H1 (cell line): ENCODE results near the gene SENP3. TPM values are rescaled to one million over a fixed set of nuclear protein-coding genes. Genes with fewer than 3 reads are reported as not detected.

Source experiments
- CTCF ChIA-PET: fragments of 300-600 bp; sonication (Branson Sonifier 250); formaldehyde crosslinking; loops from one replicate; lab custom pipeline; 2021; ENCODE audit not compliant: partially characterized antibody; lab: Charles Lee
- POLR2A ChIA-PET: fragments of 300-600 bp; sonication (Branson Sonifier 250); formaldehyde crosslinking; loops from one replicate; lab custom pipeline; 2021; ENCODE audit warnings: inconsistent platforms; ENCODE audit not compliant: partially characterized antibody; lab: Charles Lee
- DNase-seq, 2 experiments: peaks; one replicate each; pipeline versions ENCODE4 v3.0.0 to v3.0.0-alpha.2; 2010 to 2022; ENCODE audit warnings: low spot score in 2 of 2, low read depth in 1 of 2, mixed read lengths in 1 of 2
- FAIRE-seq: peaks from 2 replicates; lab custom pipeline; 2011; peaks lifted over from hg19 to GRCh38; lab: Jason Lieb, UNC
- H2AFZ ChIP-seq: 2 replicates; pipeline ENCODE4 v1.8.1; 2012; ENCODE audit warnings: low read length, inconsistent platforms
- H2AK5ac ChIP-seq: 2 replicates; pipeline ENCODE4 v1.6.1; 2013; ENCODE audit warnings: low read depth, low read length
- H2BK120ac ChIP-seq: replicated peaks from 2 replicates; pipeline ENCODE3; 2013; ENCODE audit warnings: low read depth, low read length, inconsistent platforms
- H2BK12ac ChIP-seq: 2 replicates; pipeline ENCODE4 v1.6.1; 2013; ENCODE audit warnings: low read depth, low read length
- H2BK15ac ChIP-seq: 2 replicates; pipeline ENCODE4 v1.6.1; 2013; ENCODE audit warnings: low read length
- H2BK20ac ChIP-seq: 2 replicates; pipeline ENCODE4 v1.6.1; 2013; ENCODE audit warnings: low read length
- H2BK5ac ChIP-seq: 2 replicates; pipeline ENCODE4 v1.6.1; 2013; ENCODE audit warnings: low read depth, low read length
- H3K14ac ChIP-seq: 2 replicates; pipeline ENCODE4 v1.6.1; 2013; ENCODE audit warnings: inconsistent platforms; ENCODE audit not compliant: insufficient read length
- H3K18ac ChIP-seq: 2 replicates; pipeline ENCODE4 v1.6.1; 2013; ENCODE audit warnings: low read length; ENCODE audit errors: extremely low read depth
- H3K23ac ChIP-seq: 2 replicates; pipeline ENCODE4 v1.6.1; 2013; ENCODE audit warnings: inconsistent platforms; ENCODE audit not compliant: insufficient read length
- H3K23me2 ChIP-seq: 2 replicates; pipeline ENCODE4 v1.6.1; 2013; ENCODE audit warnings: low read depth, low read length
- H3K27ac ChIP-seq: 2 replicates; pipeline ENCODE4 v1.6.1; 2011; ENCODE audit warnings: low read depth, low read length, inconsistent platforms
- H3K27me3 ChIP-seq, 4 experiments: replicated peaks in 1 of 4; 1 replicate in 1 of 4; 2 replicates in 3 of 4; pipeline versions ENCODE4 v1.6.1 to v1.8.1; 2011 to 2013; ENCODE audit warnings: low read length in 3 of 4, mild to moderate bottlenecking in 3 of 4, inconsistent platforms in 2 of 4, mixed read lengths in 2 of 4, moderate library complexity in 1 of 4; ENCODE audit not compliant: control insufficient read depth in 3 of 4, insufficient read depth in 3 of 4; ENCODE audit errors: extremely low read depth in 1 of 4
- H3K36me3 ChIP-seq, 4 experiments: 2 replicates each; pipeline versions ENCODE4 v1.6.1 to v1.8.1; 2011 to 2013; ENCODE audit warnings: mild to moderate bottlenecking in 4 of 4, low read length in 3 of 4, moderate library complexity in 2 of 4, control low read depth in 1 of 4, inconsistent platforms in 1 of 4; ENCODE audit not compliant: insufficient read depth in 4 of 4, control insufficient read depth in 2 of 4
- H3K4ac ChIP-seq: replicated peaks from 2 replicates; pipeline ENCODE3; 2013; ENCODE audit warnings: low read length, low read depth, mixed read lengths, inconsistent platforms; ENCODE audit not compliant: insufficient read length
- H3K4me1 ChIP-seq, 4 experiments: replicated peaks in 1 of 4; 1 replicate in 1 of 4; 2 replicates in 3 of 4; pipeline versions ENCODE4 v1.6.1 to v1.8.1; 2011 to 2013; ENCODE audit warnings: low read length in 3 of 4, inconsistent platforms in 2 of 4, mixed read lengths in 1 of 4; ENCODE audit not compliant: insufficient read depth in 4 of 4, control insufficient read depth in 3 of 4
- H3K4me2 ChIP-seq, 2 experiments: 2 replicates each; pipeline versions ENCODE4 v1.6.1 to v1.8.1; 2011 to 2013; ENCODE audit warnings: low read depth in 2 of 2, low read length in 2 of 2, control low read depth in 1 of 2, inconsistent platforms in 1 of 2, mild to moderate bottlenecking in 1 of 2; ENCODE audit not compliant: insufficient read depth in 1 of 2
- H3K4me3 ChIP-seq, 4 experiments: fragments of 200-600, 300-600 bp in 1 of 4; sonication (generic), shearing (Covaris generic), sonication (Bioruptor Twin) in 1 of 4; 2 replicates each; pipeline versions ENCODE4 v1.5.1 to v1.8.1; 2011 to 2016; ENCODE audit warnings: low read length in 4 of 4, low read depth in 3 of 4, control low read depth in 2 of 4, inconsistent platforms in 2 of 4, mild to moderate bottlenecking in 2 of 4, mixed read lengths in 1 of 4, moderate library complexity in 1 of 4; ENCODE audit not compliant: insufficient read depth in 2 of 4; ENCODE audit errors: extremely low read depth in 1 of 4
- H3K56ac ChIP-seq: replicated peaks from 2 replicates; pipeline ENCODE3; 2013; ENCODE audit warnings: low read depth, mild to moderate bottlenecking, mixed read lengths, low read length, inconsistent platforms; ENCODE audit not compliant: insufficient read length
- H3K79me1 ChIP-seq: 2 replicates; pipeline ENCODE4 v1.6.1; 2013; ENCODE audit warnings: low read depth, low read length, control low read depth
- H3K79me2 ChIP-seq, 2 experiments: 2 replicates each; pipeline versions ENCODE4 v1.6.1 to v1.8.1; 2012 to 2013; ENCODE audit warnings: low read length in 2 of 2, mild to moderate bottlenecking in 2 of 2, inconsistent platforms in 1 of 2; ENCODE audit not compliant: insufficient read depth in 2 of 2, control insufficient read depth in 1 of 2
- H3K9ac ChIP-seq, 4 experiments: replicated peaks in 1 of 4; 1 replicate in 1 of 4; 2 replicates in 3 of 4; pipeline versions ENCODE4 v1.6.1 to v1.8.1; 2011 to 2013; ENCODE audit warnings: low read depth in 3 of 4, low read length in 3 of 4, control low read depth in 2 of 4, mild to moderate bottlenecking in 2 of 4, moderate library complexity in 2 of 4, inconsistent platforms in 1 of 4; ENCODE audit errors: extremely low read depth in 1 of 4
- H3K9me3 ChIP-seq, 2 experiments: 2 replicates each; pipeline versions ENCODE4 v1.6.1 to v1.8.1; 2012 to 2013; ENCODE audit warnings: mild to moderate bottlenecking in 2 of 2, moderate library complexity in 2 of 2, control low read depth in 1 of 2, inconsistent platforms in 1 of 2, low read depth in 1 of 2, low read length in 1 of 2, mixed read lengths in 1 of 2; ENCODE audit not compliant: insufficient read depth in 2 of 2
- H4K20me1 ChIP-seq, 2 experiments: replicated peaks in 1 of 2; 2 replicates each; pipeline versions ENCODE3 to v1.8.1; 2011 to 2013; ENCODE audit warnings: inconsistent platforms in 2 of 2, low read length in 2 of 2, mild to moderate bottlenecking in 1 of 2; ENCODE audit not compliant: insufficient read depth in 2 of 2, control insufficient read depth in 1 of 2
- H4K5ac ChIP-seq: 2 replicates; pipeline ENCODE4 v1.6.1; 2013; ENCODE audit warnings: low read length, low read depth, mixed read lengths, inconsistent platforms; ENCODE audit not compliant: insufficient read length
- H4K8ac ChIP-seq: 2 replicates; pipeline ENCODE4 v1.8.0; 2013; ENCODE audit warnings: mild to moderate bottlenecking, moderate library complexity, low read length, inconsistent platforms; ENCODE audit not compliant: insufficient read depth; ENCODE audit errors: extremely low read depth
- H4K91ac ChIP-seq: replicated peaks from 2 replicates; pipeline ENCODE3; 2013; ENCODE audit warnings: low read length, mixed read lengths, inconsistent platforms; ENCODE audit not compliant: insufficient read length
- GABPA ChIP-seq: IDR thresholded peaks from 2 replicates; pipeline ENCODE4 v1.6.1; 2011; ENCODE audit warnings: mild to moderate bottlenecking, low read length, moderate library complexity, borderline replicate concordance; ENCODE audit not compliant: insufficient read depth
- TAF7 ChIP-seq: optimal IDR thresholded peaks from 2 replicates; pipeline ENCODE3; 2011; ENCODE audit warnings: low read depth, mild to moderate bottlenecking, inconsistent platforms, low read length, moderate library complexity, borderline replicate concordance
- WGBS, 2 experiments: shearing (Covaris generic) in 1 of 2; methylation state at CpG; one replicate each; pipeline versions ENCODE4 v1.1.6 to v1.1.7; 2013 to 2015; ENCODE audit warnings: low lambda C conversion rate in 2 of 2, mixed read lengths in 2 of 2, inconsistent platforms in 1 of 2, low coverage in 1 of 2, missing lambda C conversion rate in 1 of 2; ENCODE audit not compliant: insufficient replicate concordance in 2 of 2, insufficient coverage in 1 of 2, insufficient read length in 1 of 2; ENCODE audit errors: extremely low coverage in 1 of 2, missing lambda C conversion rate in 1 of 2; 5-methylcytosine and 5-hydroxymethylcytosine counted together
- polyA plus RNA-seq, 7 experiments: library from polyadenylated mRNA; depleted of rRNA in 3 of 7; stranded (reverse) in 5 of 7; unstranded in 2 of 7; fragments of >200 nt in 5 of 7; fragments of 200-250 nt in 2 of 7; gene quantifications; 1 replicate in 5 of 7; 2 replicates in 1 of 7; 4 replicates in 1 of 7; pipeline versions ENCODE4 v1.2.1 to v1.2.3, GENCODE V29; 2011 to 2013; ENCODE audit warnings: missing spikeins in 2 of 7, mixed read lengths in 2 of 7
- total RNA-seq: library from RNA; stranded (reverse); fragmentation: NEBNext Ultra II Directional; extraction: Animal tissue kit (Norgen Biotek cat#: 25700); gene quantifications from 2 replicates; pipeline ENCODE4 v1.2.1, GENCODE V29; 2021
- TF ChIP-seq, protein P1 (sequence below): IDR thresholded peaks from 2 replicates; pipeline ENCODE4 v1.6.1; 2012; ENCODE audit warnings: inconsistent platforms

SENP3 gene
- total and polyA plus RNA-seq, 2 of the 8 experiments (the other 6 are each of a cell fraction or from before 2014, with no cell fraction given), result 86.2 to 129 TPM

DNA sequence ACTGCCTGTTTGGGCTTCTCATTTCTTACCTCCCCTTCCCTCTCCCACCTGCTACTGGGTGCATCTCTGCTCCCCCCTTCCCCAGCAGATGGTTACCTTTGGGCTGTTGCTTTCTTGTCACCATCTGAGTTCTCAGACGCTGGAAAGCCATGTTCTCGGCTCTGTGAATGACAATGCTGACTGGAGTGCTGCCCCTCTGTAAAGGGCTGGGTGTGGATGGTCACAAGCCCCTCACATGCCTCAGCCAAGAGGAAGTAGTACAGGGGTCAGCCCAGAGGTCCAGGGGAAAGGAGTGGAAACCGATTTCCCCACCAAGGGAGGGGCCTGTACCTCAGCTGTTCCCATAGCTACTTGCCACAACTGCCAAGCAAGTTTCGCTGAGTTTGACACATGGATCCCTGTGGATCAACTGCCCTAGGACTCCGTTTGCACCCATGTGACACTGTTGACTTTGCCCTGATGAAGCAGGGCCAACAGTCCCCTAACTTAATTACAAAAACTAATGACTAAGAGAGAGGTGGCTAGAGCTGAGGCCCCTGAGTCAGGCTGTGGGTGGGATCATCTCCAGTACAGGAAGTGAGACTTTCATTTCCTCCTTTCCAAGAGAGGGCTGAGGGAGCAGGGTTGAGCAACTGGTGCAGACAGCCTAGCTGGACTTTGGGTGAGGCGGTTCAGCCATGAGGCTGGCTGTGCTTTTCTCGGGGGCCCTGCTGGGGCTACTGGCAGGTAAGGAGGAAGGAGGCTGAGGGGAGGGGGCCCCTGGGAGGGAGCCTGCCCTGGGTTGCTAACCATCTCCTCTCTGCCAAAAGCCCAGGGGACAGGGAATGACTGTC lies 17.5 kb downstream of the SENP3 start, which contains the start of gene CD68:
TSS of gene CD68 (plus strand) at position 638 of the 833 bp plus-strand sequence. CDS start at position 678, 40 bp downstream.
- H2BK20ac ChIP-seq, result peak within 1 kb of the TSS; percentile 40; the same call in 1 of the 2 replicates
- no peak within 1 kb of the TSS for H2BK120ac ChIP-seq
- H3K18ac ChIP-seq, result no peak within 1 kb of the TSS
- H3K79me2 ChIP-seq, result peaks cover 12 to 22% of the 10 kb centered on the region in 2 experiments
- H3K9ac ChIP-seq, result no peak within 1 kb of the TSS
- peaks cover 38 to 49% (median 44%) of the 10 kb centered on the region in 4 experiments for H3K36me3 ChIP-seq
- H4K5ac ChIP-seq, result no peak within 1 kb of the TSS
- peaks cover 4 to 16% (median 11%) of the 10 kb centered on the region in 4 experiments; a peak in 6 of 7 replicates for H3K4me1 ChIP-seq
- H3K4me2 ChIP-seq, result 0 out of 4 replicates have a peak within 1 kb of the TSS, but pooled peaks of 1 of the 2 experiments have one; percentile 14
- peak within 1 kb of the TSS; percentile 18 for H3K27ac ChIP-seq
- no peak within 1 kb of the TSS; the same call in 1 of the 2 replicates for H4K8ac ChIP-seq
- H2BK5ac ChIP-seq, result peak within 1 kb of the TSS; percentile 56
- ChIA-PET CTCF (interaction anchor here (1.0 to 3.0 kb wide), 5 partner anchors 10 to 109 kb away, joined by 3 to 15 read pairs (median 4); partner anchors contain the start of genes SOX15, TP53 and WRAP53), POLR2A (interaction anchor here (0.8 to 37.5 kb wide), 20 partner anchors 3 to 337 kb away, joined by 3 to 1144 read pairs (median 5); partner anchors contain the start of genes ATP1B2, CD68, FXR2 and GABARAP)
- H3K14ac ChIP-seq, result no peak within 1 kb of the TSS
- peak within 1 kb of the TSS; percentile 17; the same call in 1 of the 2 replicates for H2BK12ac ChIP-seq
- 51% methylated on average over 7 of the region's 7 CpGs; no CpG with 5 or more reads in 1 of the 2 experiments for WGBS, 2 experiments
- H2AK5ac ChIP-seq, result no peak within 1 kb of the TSS; the same call in 1 of the 2 replicates
- peak in 1 of 2 experiments; percentile 77 for DNase-seq
- no peaks in the 10 kb centered on the region for H3K9me3 ChIP-seq
- peaks cover 7% of the 10 kb centered on the region; the same call in 1 of the 2 replicates for H3K79me1 ChIP-seq
- H2AFZ ChIP-seq, result no peak within 1 kb of the TSS
- no peaks in the 10 kb centered on the region for H3K27me3 ChIP-seq
- peaks cover 22 to 25% of the 10 kb centered on the region in 2 experiments for H4K20me1 ChIP-seq
- 0 out of 2 replicates have a peak within 1 kb of the TSS, but pooled peaks have one; percentile 63 for H2BK15ac ChIP-seq
- H3K23ac ChIP-seq, result no peak within 1 kb of the TSS
- H3K4me3 ChIP-seq, result no peak within 1 kb of the TSS
- peaks cover 8% of the 10 kb centered on the region; the same call in 1 of the 2 replicates for H3K23me2 ChIP-seq
- no peak for FAIRE-seq
- no peak within 1 kb of the TSS for H3K56ac ChIP-seq
- H4K91ac ChIP-seq, result no peak within 1 kb of the TSS
- no peak within 1 kb of the TSS for H3K4ac ChIP-seq
- TF ChIP-seq GABPA (0 out of 2 replicates have a peak, but pooled peaks have one; percentile 33), TAF7 (peak; percentile 41)
- TF ChIP-seq, protein P1, sequence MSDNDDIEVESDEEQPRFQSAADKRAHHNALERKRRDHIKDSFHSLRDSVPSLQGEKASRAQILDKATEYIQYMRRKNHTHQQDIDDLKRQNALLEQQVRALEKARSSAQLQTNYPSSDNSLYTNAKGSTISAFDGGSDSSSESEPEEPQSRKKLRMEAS, result peak; percentile 33; the same call in 1 of the 2 replicates
